ENCODE data around the gene FNDC8. TPM values are rescaled to one million over a fixed set of nuclear protein-coding genes. Genes with fewer than 3 reads are reported as not detected.
"Not testable (repeated sequence)": the region's sequence is repeated elsewhere in the genome, so short reads cannot be mapped to it uniquely, and the experiment has no call there.

The FNDC8 gene
- total RNA-seq, 2 donors from 2014 or later, result not detected

- H3K36me3 ChIP-seq, result no peaks in the 10 kb centered on the region
- no peaks in the 10 kb centered on the region for H3K27me3 ChIP-seq
- no peak for DNase-seq
- H3K4me1 ChIP-seq, result no peaks in the 10 kb centered on the region
- TF ChIP-seq CTCF (IDR thresholded peaks at IDR 0.05), result no peak
- no peaks in the 10 kb centered on the region for H3K9me3 ChIP-seq
- no peak overlapping the region for H3K27ac ChIP-seq
- no peak overlapping the region for H3K4me3 ChIP-seq
- intact Hi-C loops (cut with DNase I), result loop anchor here (10.0 kb wide), 1 partner anchor 359 kb away; the partner anchor contains the start of gene SLFN12L
- H3K9ac ChIP-seq (ENCODE audit: low read depth in 2 of 2, low read length in 2 of 2), result no peak overlapping the region
Observed at GRCh38 chr17:35175638-35176415, 54.4 kb downstream of the FNDC8 start.

- Histone ChIP-seq H3K4me3 (no peak overlapping the region), H3K4me1 (no peaks in the 10 kb centered on the region), H3K27ac (no peak overlapping the region), H3K36me3 (no peaks in the 10 kb centered on the region), H3K9me3 (no peaks in the 10 kb centered on the region), H3K9ac (ENCODE audit: low read depth in 2 of 2, low read length in 2 of 2) (no peak overlapping the region), H3K27me3 (no peaks in the 10 kb centered on the region)
- TF ChIP-seq CTCF (IDR thresholded peaks at IDR 0.05), result no peak
- intact Hi-C loops (cut with DNase I), result loop anchor here (10.0 kb wide), 1 partner anchor 358 kb away; the partner anchor contains the start of gene SLFN12L
- DNase-seq, result no peak
Observed at GRCh38 chr17:35176897-35177296, 55.5 kb downstream of the FNDC8 start.

- H3K36me3 ChIP-seq; H3K4me3 ChIP-seq; DNase-seq; H3K27me3 ChIP-seq; H3K4me1 ChIP-seq; H3K9ac ChIP-seq (ENCODE audit: low read depth in 2 of 2, low read length in 2 of 2); H3K9me3 ChIP-seq; H3K27ac ChIP-seq: not testable (repeated sequence)
- intact Hi-C loops (cut with DNase I), result loop anchor here (10.0 kb wide), 1 partner anchor 355 kb away; the partner anchor contains the start of gene SLFN12L
Observed at GRCh38 chr17:35179379-35179778, 58.0 kb downstream of the FNDC8 start.

Other genes starting within 250 kb of the FNDC8 start
- gene CCT6B, start 160.2 kb upstream of the FNDC8 start, total RNA-seq, result 1 to 10 TPM in 1 of 2 donors, under 1 TPM in 1; 0.67 to 2.3 TPM
- 10 to 100 TPM; 12.6 to 14.3 TPM for gene ZNF830, start 160.1 kb upstream of the FNDC8 start, total RNA-seq
- 10 to 100 TPM; 29.1 to 42.9 TPM for gene LIG3, start 141.1 kb upstream of the FNDC8 start, total RNA-seq
- 10 to 100 TPM; 48.4 to 82.5 TPM for gene RFFL, start 57.9 kb upstream of the FNDC8 start, total RNA-seq
- gene RAD51D, start 1.8 kb upstream of the FNDC8 start, total RNA-seq, result 10 to 100 TPM in 1 of 2 donors, 1 to 10 TPM in 1; 6.1 to 17.3 TPM
- gene NLE1, start 20.7 kb downstream of the FNDC8 start, total RNA-seq, result 10 to 100 TPM in 1 of 2 donors, 1 to 10 TPM in 1; 9.1 to 18.5 TPM
- not detected for gene UNC45B, start 26.2 kb downstream of the FNDC8 start, total RNA-seq
- gene SLC35G3, start 72.8 kb downstream of the FNDC8 start, total RNA-seq, result not detected
- gene SLFN5, start 121.5 kb downstream of the FNDC8 start, total RNA-seq, result 1 to 10 TPM; 3.0 to 8.5 TPM

Data from colonic mucosa (tissue), 4 donors.